Brain pericyte (primary cell): Measurements from ENCODE around the gene PAQR4.
"Not testable (repeated sequence)": the region's sequence is repeated elsewhere in the genome, so short reads cannot be mapped to it uniquely, and the experiment has no call there.

Source experiments
- DNase-seq: peaks from one replicate; pipeline ENCODE4 v3.0.0-alpha.2; 2012; ENCODE audit warnings: low read depth, low spot score

PAQR4 gene

DNA sequence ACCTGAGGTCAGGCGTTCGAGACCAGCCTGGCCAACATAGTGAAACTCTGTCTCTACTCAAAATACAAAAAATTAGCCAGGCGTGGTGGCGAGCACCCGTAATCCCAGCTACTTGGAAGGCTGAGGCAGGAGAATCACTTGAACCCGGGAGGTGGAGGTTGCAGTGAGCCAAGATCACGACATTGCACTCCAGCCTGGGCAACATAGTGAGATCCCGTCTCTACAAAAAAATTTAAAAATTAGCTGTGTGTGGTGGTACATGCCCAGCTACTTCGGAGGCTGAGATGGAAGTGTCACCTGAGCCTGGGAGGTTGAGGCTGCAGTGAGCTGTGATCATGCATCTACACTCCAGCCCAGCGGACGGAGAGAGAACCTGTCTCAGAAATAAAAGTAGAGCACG, 25.4 kb upstream of the PAQR4 start:
- not testable (repeated sequence) for DNase-seq

GRCh38 chr16:2946649-2947048, 22.5 kb upstream of the PAQR4 start:
- DNase-seq = no peak

DNA sequence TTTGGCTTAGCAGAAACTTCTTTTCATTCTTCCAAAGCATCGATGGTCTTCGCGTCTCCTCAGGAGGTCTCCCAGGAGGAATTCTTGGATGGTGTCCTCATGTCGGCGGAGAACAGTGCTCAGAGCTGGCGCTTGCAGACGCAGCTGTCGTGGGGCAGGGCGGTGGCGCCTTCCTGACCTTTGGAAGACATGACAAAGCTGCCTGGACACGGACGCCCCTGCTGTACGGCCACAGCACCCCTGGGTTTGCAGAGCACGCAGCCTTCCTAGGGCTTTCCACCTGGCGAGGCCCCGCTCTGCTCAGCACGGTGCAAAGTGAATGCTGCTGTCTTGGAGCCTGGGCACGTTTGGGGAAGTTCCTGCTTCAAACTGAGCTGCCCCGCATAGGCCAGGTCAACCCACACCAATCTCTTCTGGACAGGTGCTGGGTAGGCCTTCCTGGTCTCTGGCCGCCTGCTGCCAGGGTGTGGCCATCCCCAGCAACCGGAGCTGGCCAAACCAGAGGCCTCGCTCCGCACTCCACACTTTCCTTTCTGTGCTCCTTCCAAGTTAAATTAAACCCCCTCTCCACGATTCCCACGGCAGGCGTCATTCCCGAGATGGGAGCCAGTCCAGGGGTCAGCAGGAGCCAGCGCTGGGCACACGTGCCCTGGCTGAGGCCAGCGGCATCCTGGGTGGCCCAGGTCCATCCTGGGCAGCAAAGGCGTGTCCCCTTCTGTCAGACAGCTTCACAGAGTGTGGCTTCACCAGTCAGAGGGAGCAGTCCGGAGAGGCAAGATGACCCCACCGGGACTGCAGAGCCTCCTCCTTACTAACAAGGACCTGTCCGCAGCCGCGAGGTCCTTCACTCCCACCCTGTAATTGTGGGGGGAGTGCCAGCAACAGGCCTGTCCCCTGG, 20.1 kb upstream of the PAQR4 start:
- DNase-seq = no peak

DNA sequence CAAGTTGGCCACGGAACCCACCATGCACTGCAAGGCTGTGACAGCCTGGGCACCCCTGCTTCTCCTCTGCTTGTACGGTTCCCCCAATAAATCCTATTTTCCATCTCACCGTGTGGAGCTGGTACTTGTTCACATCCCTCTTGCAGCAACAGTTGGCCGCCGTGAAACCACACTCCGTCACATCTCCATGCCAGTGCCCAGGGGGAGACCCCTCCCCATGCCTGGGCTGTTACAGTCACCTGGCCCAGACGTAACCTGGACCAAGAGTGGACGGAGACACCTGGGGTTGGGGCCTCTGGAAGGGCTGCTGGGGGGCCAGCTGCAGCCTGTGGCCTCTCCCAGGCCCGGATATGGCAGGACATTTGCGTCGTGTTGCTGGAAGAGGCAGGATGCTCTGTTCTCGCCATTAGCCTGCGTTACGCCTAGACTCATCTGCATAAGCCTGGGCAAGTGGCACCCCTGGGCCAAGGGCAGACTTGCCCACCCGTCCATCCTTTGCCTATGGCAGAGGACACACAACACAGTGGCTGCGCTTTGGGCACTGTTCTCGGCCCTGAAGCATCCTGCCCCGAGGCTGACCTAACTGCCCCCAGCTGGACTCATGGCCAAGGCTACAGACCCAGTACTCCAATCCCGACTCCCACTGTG, 19.3 kb upstream of the PAQR4 start:
- DNase-seq = no peak

GRCh38 chr16:2950353-2950724, 18.8 kb upstream of the PAQR4 start:
- DNase-seq = no peak

DNA sequence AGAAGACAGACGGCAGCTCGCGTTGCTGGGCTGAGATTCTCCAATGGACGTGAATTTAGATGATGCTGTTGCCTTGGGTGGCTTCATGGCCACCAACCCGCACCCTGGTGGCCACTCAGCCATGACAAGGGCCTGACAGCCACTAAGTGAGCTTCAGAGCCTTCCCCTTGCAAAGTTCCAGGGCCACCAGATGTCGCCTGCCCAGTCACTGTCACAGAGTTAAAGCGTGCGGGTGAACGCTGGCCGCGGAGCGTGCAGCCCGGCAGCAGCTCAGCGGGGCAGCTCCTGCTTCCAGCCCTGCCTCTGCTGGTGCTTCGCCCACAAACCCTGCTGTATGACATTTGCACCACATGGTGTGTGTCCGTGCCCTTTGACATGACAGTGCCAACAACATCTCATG, 18.4 kb upstream of the PAQR4 start:
- DNase-seq = no peak

DNA sequence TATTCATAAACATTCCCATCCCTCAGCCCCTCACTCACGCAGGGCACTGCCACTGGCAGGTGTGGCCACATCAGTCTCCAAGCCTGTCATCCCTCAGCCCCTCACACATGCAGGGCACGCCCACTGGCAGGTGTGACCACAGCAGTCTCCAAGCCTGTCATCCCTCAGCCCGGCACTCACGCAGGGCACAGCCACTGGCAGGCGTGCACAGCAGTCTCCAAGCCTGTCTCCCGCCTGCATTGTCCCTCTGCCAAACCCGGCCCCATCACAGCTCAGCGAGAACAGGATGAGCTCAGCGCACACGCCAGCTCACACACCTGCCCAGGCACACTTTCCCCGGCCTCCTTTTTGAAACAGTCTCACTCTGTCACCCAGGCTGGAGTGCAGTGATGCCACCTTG, 16.5 kb upstream of the PAQR4 start:
- DNase-seq = no peak

- no peak for DNase-seq
Measured at GRCh38 chr16:2953706-2954627, 15.2 kb upstream of the PAQR4 start.

- DNase-seq = no peak
Measured at GRCh38 chr16:2954656-2955381, 14.3 kb upstream of the PAQR4 start.

DNA sequence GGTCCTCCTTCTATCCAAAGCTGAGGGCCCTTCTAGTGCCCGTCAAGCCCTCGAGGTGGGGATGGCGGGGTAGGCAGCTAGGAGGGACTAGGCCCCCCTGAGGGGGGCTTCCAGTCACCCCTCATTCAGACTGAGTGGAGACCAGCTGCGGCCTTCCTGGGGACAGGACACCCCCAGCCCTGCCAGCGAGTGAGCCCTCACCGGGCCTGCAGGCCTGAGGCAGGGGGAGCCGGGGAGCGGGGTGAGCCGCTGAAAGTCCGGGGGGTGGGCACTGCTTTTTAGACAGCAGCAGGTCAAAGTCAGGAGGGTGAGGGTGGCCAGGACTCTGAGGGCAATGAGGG, 13.7 kb upstream of the PAQR4 start:
- DNase-seq = no peak

DNA sequence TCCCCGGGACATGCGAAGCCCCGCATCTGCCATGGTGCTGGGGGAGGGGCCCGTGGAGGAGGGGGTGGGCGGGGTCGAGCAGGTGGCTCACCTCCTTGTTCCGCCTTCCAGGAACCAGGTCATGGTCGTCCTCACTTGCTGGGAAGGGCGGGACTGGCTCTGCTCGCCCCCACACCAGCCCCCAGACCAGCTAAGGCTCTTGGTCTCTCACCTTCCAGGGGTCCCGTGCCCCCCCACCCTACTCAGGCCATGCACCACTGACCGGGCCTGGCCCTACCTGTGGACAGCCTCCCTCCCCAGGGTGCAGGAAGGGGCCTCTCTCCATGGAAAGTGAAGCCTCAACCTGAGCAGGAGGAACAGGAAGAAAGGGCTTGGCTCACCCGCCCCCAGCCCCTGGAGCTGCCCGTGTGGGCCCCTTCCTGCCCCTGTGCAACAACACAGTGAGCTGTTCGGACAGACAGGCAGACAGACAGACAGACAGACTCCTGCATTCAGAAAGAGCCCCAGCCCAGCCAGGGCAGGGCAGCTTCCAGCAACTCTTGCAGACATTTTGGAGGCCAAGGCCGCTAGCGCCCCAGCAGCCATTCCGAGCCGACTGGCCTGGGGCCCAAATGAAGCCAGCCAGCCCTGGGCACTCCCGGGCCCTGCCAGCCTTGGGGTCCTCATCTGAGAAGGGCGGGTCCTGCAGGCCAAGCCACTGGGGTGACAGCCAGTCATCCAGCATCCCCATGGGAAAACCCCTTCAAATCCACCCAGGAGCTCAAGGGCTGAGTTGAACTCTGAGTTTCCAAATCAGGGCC, 13.2 kb upstream of the PAQR4 start:
- DNase-seq = no peak

- DNase-seq = no peak
Measured at GRCh38 chr16:2956579-2956956, 12.6 kb upstream of the PAQR4 start.

DNA sequence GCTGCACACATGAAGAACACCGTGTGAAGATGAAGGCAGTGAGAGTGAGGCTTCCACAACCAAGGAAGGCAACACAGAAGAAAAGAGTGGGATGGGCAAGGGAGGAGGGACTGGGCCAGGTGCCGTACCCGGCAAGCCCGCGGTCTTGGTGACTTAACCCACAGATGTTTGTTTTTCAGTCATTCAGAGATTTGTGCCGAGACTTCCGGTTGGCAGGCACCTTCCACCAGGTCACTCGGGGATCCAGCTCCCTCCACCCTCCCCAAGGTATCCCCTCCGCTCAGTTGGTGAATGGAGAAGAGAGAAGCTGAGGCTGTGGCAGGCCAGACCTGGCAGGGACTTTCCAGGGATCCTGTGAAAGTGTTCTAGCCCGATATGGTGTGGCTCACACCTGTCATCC, 9.9 kb upstream of the PAQR4 start:
- DNase-seq = no peak

DNA sequence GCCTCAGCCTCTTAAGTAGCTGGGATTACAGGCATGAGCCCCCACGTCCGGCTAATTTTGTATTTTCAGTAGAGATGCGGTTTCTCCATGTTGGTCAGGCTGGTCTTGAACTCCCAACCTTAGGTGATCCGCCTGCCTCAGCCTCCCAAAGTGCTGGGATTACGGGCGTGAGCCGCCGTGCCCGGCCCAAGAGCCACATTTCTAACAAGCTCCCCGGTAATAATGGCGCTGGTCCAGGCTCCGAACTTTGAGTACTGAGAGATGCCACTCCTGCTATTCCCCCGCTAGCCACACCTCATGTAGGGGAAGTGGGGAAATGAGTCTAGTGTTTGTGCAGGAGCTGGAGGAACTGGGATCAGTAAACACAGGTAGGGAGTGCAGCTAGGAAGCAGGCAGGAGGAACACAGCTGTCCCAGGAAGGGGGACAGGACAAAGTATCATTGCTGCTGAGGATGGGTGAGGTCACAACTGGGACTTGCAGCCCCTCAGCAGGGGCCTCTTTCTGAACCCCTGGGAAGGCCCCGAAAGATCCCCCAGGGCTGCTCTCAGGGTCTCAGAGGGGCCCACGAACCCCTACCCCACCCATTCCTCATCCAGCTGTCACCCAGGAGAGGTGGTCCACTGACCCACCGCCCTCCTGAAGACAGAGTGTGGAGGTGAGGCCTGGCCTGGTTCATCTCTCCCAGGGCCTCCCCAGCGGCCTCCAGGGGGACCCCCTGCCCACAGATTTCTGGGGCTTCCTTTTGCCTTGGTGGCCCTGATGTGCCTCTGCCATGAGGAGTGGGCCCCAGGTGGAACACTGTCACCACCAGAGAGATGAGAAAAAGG, 8.8 kb upstream of the PAQR4 start:
- DNase-seq = no peak

DNA sequence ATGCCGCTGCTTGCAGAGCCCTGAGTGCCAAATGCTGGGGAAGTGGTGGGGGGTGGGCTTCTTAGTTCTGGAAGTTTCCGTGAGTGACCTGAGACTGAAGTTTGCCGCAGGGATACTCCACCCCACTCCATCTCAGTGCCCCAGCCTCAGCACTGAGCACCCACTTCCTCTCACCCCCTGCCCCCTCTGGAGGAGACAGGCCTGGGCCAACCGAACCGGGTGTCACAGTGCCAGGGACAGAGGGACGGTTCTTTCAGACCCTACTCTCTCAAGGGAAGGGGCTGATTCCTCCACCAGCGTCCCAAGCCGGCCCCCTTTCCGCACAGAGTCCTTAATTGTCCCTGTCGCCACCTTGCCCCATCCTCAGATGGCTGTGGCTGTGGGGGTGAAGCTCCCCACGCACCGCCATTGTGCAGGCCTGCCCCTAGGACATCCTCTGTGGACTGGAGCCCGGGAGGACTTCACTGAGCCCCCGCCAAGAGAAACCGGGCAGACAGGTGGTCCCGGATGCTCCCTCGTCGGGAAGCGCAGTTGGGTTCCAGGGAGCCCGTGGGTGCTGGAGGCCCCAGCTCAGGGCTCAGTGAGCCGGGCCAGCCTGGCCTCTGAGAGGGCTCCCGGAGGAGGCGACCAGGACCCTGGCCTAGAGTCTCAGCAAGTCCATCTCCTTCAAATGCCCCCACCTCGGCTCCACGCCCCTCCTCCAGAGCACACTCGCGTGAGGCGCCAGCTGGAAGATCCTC, 6.6 kb upstream of the PAQR4 start:
- no peak for DNase-seq

GRCh38 chr16:2963074-2963722, 6.0 kb upstream of the PAQR4 start:
- no peak for DNase-seq

- DNase-seq = no peak
Measured at GRCh38 chr16:2963723-2964474, 5.2 kb upstream of the PAQR4 start, which contains the start of gene KREMEN2. TSS of gene KREMEN2 (plus strand) at chr16:2964275. CDS start at chr16:2964521, 246 bp downstream.
